Measurements from ENCODE around the gene TMEM116.

GRCh38 chr12:112049351-112049750 is 36.4 kb upstream of the TMEM116 start:
- no peak for TF ChIP-seq CTCF (IDR thresholded peaks at IDR 0.05)
- TF ChIP-seq POLR2A (IDR thresholded peaks at IDR 0.05) = no peak
- TF ChIP-seq POLR2AphosphoS5 (IDR thresholded peaks at IDR 0.05) = no peak
- no peak for TF ChIP-seq EP300 (IDR thresholded peaks at IDR 0.05)

All from sigmoid colon (tissue), 4 donors.